ENCODE results near the gene CCL27.
A peak's percentile ranks its signal among the peaks of the same experiment; 100 is the strongest.

The CCL27 gene

DNA sequence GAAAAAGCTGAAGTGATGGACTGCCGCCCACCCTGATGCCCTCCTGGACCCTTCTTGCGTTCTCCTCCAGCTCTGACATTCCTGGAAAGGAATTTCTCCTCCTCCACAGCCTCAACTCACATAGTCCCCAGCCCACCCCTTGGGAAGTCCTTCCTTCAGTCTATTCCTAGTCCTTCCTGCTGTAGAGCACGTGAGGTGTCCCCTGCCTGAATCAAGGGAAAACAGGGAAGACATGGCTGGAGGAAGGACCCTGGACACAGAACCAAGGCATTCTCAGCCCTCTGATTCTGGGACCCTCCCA, 37.3 kb downstream of the CCL27 start:
- DNase-seq (ENCODE audit: low spot score): no peak

DNA sequence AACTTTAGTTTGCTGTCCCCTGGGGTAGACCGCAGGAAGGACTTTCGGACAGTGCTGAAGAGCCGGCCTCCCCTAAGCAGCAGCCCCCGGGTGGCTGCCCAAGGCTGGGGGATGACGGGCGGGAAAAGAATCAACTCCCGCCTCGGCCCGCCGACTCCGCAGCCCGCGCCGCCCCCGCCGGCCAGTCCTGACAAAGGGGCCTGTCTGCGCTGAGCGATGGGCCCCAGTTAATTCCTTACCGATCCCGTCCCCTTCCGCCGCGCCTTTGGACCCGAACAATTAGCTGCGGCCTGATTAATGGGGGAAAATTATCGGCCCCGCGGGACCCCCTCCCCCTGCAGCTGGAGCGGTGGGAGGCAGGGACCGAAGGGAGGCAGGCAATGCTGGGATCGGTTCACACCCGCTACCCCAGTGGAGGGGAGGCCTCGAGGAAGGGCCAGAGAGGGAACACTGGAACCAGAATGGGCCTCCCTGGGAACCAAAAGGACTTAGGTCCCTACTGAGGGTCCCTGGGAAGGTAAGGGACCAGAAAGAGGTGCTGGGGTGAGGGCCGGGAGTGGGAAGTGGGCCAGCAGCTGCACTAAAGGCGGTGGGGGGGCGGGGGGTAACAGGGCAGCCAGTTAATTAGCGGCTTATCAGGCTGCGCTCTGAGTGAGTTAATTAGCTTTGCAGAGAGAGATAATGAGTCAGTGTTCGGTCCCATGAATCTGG, 37.8 kb downstream of the CCL27 start:
- DNase-seq (ENCODE audit: low spot score): no peak

DNA sequence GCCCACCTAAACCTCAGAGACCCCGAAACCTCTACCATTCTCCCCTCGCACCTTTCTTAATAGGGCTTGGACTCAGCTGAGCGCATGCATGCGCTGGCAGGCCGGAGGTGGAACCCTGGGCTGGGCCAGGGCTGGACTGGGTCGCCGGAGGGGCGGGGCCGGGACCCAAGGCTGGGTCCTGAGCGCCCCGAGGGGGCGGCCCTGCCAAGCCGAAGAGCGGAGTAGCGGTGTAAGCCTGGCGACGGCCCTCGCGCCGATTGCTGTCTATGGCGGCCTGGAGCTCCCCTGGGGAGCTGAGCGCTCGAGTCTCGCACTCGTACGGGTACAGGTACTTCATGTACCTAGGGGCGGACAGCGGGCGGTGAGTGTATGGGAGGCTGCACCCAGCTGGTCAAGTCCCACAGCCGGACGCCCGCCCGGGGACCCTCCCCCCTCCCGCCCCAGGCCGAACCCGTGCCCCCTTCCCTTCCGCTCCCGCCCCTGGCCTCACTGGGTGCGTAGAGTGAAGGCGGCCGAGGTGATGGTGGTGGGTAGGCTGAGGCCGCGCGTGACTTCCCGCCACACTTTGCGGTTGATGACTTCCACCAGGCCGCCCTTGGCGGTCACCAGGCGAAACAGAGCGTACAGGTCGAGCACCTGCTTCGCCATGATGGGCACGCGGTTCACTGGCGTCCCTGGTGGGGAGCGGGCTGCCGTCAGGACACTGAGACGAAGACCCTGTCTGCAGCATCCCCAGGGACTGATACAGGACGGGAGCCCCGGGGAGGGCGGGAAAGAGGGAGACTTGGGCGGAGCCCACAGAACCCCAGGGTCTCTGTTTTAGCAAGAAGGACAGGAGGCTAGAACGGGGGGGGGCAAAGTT, 38.9 kb downstream of the CCL27 start:
- no peak for DNase-seq (ENCODE audit: low spot score)

DNA sequence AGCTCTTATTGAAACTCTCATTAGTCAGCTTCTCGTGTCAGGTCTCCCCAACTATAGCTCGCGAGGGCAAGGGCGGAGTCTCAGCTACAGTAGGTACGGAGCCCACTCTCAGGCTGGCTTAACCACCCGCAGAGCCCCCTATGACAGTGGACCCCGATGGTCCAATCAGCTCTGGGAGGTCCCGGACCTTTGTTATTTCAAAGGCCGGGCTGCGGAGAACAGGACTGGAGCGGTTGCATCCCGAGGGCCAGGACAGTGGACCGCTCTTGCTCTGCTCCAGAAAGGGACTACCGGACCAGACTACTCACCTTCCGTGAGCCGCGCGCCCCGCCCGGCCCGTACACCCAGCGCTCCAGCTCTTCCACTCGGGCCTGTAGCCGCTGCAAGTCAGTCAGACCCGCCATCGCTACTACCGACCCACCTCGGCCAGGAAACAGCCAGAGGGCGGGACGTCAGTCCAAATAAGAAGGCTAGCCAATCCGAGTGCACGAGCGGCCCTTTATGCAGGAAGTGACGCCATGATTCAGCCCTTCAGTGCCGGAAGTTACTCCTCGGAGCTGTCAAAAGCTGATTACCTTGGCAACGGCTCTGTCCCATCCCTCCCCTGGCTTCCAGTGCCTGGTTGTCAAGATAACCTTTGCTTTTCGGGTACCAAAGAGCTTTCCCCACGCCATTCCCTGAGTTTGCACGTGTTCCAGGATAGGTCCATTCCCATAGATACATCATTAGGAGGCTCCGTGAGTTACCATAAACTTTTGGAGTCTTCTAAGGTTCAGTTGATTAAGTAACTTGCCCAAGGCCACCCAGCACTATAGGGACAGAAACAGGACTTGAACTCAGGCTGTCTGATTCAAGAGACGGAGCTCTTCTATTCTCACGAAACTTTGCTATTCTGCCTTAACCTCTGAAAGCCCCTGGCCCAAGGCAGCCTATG, 42.1 kb downstream of the CCL27 start, which contains the start of gene DCTN3:
DCTN3 (minus strand) TSS at position 435 of the 934 bp plus-strand sequence; CDS start at position 404, 31 bp downstream.
- DNase-seq (ENCODE audit: low spot score): peak; percentile 99

DNA sequence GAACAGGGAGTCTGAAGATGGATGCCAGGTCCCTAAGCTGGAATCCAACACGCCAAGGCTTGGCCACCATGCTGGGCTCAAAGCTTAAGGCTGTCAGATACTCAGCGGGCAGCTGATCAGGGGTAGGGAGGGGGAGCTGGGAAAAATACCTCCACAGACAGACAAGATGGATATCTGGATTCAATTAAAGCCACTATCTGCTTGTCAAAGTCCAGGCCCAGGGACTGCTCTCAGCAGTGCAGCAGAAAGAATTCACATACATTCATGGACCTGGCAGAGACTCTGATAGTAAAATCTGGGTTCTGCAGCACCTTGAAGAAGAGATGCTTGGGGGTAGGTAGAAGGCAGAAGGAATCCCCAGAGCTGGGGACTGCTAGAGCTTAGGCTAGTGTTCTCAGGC, 47.3 kb downstream of the CCL27 start:
- DNase-seq (ENCODE audit: low spot score): no peak

DNA sequence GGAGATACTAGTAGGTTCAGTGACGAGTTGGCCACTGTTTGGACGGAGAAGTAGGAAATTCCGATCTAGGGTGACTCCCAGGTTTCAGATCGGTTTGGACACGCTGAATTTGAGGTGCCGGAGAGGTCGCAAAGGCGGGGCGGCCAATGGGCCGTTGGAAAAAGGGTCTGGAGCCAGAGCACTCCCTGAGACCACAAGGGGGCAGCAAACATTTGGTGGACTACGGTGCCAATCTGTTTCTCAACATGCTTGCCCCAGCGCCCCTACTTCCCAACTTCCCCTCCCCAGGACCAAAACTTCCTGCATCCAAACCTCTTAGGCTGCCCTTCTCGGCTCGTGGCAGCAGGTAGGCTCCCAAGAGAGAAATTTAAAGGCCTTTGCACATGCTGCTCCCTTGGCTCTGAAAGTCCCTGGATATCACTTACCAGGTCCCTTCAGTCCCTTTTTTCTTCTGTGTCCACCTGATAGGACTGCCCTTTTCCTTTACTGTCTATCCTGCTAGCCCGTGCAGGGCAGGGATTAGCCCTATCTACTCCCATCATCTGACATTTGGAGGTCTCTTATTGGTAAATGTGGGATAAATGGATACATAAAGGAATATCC, 49.6 kb downstream of the CCL27 start:
- DNase-seq (ENCODE audit: low spot score): peak; percentile 90

Measured in cerebellar cortex (tissue), 1 donor.